Superior temporal gyrus (tissue), 1 donor: Measurements from ENCODE around the gene ILDR2.
A peak's percentile ranks its signal among the peaks of the same experiment; 100 is the strongest.

Experiments used
- DNase-seq: peaks from one replicate; pipeline ENCODE4 v3.0.0-alpha.2; 2016; ENCODE audit errors: extremely low spot score

ILDR2 gene

GRCh38 chr1:166975361-166976129 is at the start of gene ILDR2:
Gene ILDR2 (minus strand): TSS chr1:166975540. CDS start chr1:166975268, 272 bp downstream.
- peak; percentile 62 for DNase-seq

- DNase-seq, result no peak
Measured at GRCh38 chr1:167022384-167022783, 47.0 kb upstream of the ILDR2 start.

GRCh38 chr1:167016100-167016750 is 40.9 kb upstream of the ILDR2 start:
- DNase-seq, result no peak

- DNase-seq, result no peak
Measured at GRCh38 chr1:167013108-167013929, 38.0 kb upstream of the ILDR2 start.

- no peak for DNase-seq
Measured at GRCh38 chr1:167012570-167012969, 37.2 kb upstream of the ILDR2 start.

- DNase-seq, result no peak
Measured at GRCh38 chr1:167011560-167012191, 36.3 kb upstream of the ILDR2 start.

GRCh38 chr1:167003711-167004110 is 28.4 kb upstream of the ILDR2 start:
- no peak for DNase-seq

- no peak for DNase-seq
Measured at GRCh38 chr1:167002354-167002753, 27.0 kb upstream of the ILDR2 start.

GRCh38 chr1:167000546-167000945 is 25.2 kb upstream of the ILDR2 start:
- DNase-seq, result no peak

- DNase-seq, result no peak
Measured at GRCh38 chr1:166999500-167000055, 24.2 kb upstream of the ILDR2 start.

- no peak for DNase-seq
Measured at GRCh38 chr1:166999075-166999474, 23.7 kb upstream of the ILDR2 start.

- no peak for DNase-seq
Measured at GRCh38 chr1:166988974-166989515, 13.7 kb upstream of the ILDR2 start, which contains the start of gene MAEL. Gene MAEL (plus strand): TSS chr1:166989280. CDS start chr1:166989353, 73 bp downstream.

- DNase-seq, result no peak
Measured at GRCh38 chr1:166981589-166981988, 6.2 kb upstream of the ILDR2 start.

- no peak for DNase-seq
Measured at GRCh38 chr1:166980818-166981217, 5.5 kb upstream of the ILDR2 start.

- DNase-seq, result no peak
Measured at GRCh38 chr1:166980383-166980782, 5.0 kb upstream of the ILDR2 start.

GRCh38 chr1:166978821-166979220 is 3.5 kb upstream of the ILDR2 start:
- DNase-seq, result no peak

GRCh38 chr1:166977951-166978350 is 2.6 kb upstream of the ILDR2 start:
- DNase-seq, result no peak

GRCh38 chr1:166974647-166975345 is 544 bp downstream of the ILDR2 start:
- peak; percentile 56 for DNase-seq

- peak; percentile 28 for DNase-seq
Measured at GRCh38 chr1:166972826-166973225, 2.5 kb downstream of the ILDR2 start.

GRCh38 chr1:166972193-166972592 is 3.1 kb downstream of the ILDR2 start:
- peak; percentile 54 for DNase-seq

GRCh38 chr1:166971252-166971651 is 4.1 kb downstream of the ILDR2 start:
- DNase-seq, result no peak
